ENCODE data around the gene BAIAP2.

- no peak for TF ChIP-seq POLR2AphosphoS5 (IDR thresholded peaks at IDR 0.05)
- TF ChIP-seq CTCF (IDR thresholded peaks at IDR 0.05), result no peak
- no peak for TF ChIP-seq POLR2A (IDR thresholded peaks at IDR 0.05)
Measured at GRCh38 chr17:81069135-81069645, 34.2 kb downstream of the BAIAP2 start.

Measured in breast epithelium (tissue), 3 donors.